CD4-positive, alpha-beta T cell (primary cell): ENCODE measurements around the gene KNTC1. TPM values are rescaled to one million over a fixed set of nuclear protein-coding genes. Genes with fewer than 3 reads are reported as not detected.
"Not testable (repeated sequence)": the region's sequence is repeated elsewhere in the genome, so short reads cannot be mapped to it uniquely, and the experiment has no call there.

Experiments used
- ATAC-seq: fragments of 200-7000 bp; cut with Tn5 transposase; one replicate; pipeline ENCODE4 v1.10.0; 2022; ENCODE audit warnings: mild to moderate bottlenecking; ENCODE audit not compliant: poor library complexity
- CTCF ChIA-PET: fragments of 350-600 bp; sonication (Branson Sonifier 250); formaldehyde crosslinking; loops from one replicate; lab custom pipeline; 2021; ENCODE audit warnings: antibody characterized with exemption, inconsistent platforms; lab: Charles Lee
- POLR2A ChIA-PET: fragments of 350-600 bp; sonication (Branson Sonifier 250); formaldehyde crosslinking; loops from one replicate; lab custom pipeline; 2021; ENCODE audit warnings: antibody characterized with exemption, inconsistent platforms; lab: Charles Lee
- DNase-seq, 14 experiments: peaks; one replicate each; pipeline ENCODE4 v3.0.0-alpha.2; 2013 to 2020; ENCODE audit warnings: mixed read lengths in 2 of 14
- H3K27ac ChIP-seq, 2 donors: one replicate each; pipeline versions ENCODE4 v1.5.1 to v1.7.0; 2013; ENCODE audit warnings: low read length in 2 of 2, low read depth in 1 of 2, mild to moderate bottlenecking in 1 of 2
- H3K27me3 ChIP-seq, 2 experiments: 1 replicate in 1 of 2; 2 replicates in 1 of 2; pipeline versions ENCODE4 v1.6.1 to v1.7.0; 2013; ENCODE audit warnings: low read length in 2 of 2, control low read depth in 1 of 2, mild to moderate bottlenecking in 1 of 2, moderate library complexity in 1 of 2; ENCODE audit not compliant: insufficient read depth in 2 of 2, control insufficient read depth in 1 of 2
- H3K36me3 ChIP-seq: one replicate; pipeline ENCODE4 v1.6.1; 2013; ENCODE audit warnings: low read length, control low read depth; ENCODE audit not compliant: insufficient read depth
- H3K4me1 ChIP-seq: one replicate; pipeline ENCODE4 v1.6.1; 2013; ENCODE audit warnings: low read length, control low read depth; ENCODE audit not compliant: insufficient read depth
- H3K4me3 ChIP-seq: one replicate; pipeline ENCODE4 v1.5.1; 2013; ENCODE audit warnings: mild to moderate bottlenecking, low read length, moderate library complexity
- H3K9me3 ChIP-seq, 2 experiments: 1 replicate in 1 of 2; 2 replicates in 1 of 2; pipeline versions ENCODE4 v1.6.1 to v1.7.0; 2013; ENCODE audit warnings: low read length in 2 of 2, mild to moderate bottlenecking in 2 of 2, control low read depth in 1 of 2, moderate library complexity in 1 of 2; ENCODE audit not compliant: control insufficient read depth in 1 of 2, insufficient read depth in 1 of 2
- H3K27ac Mint-ChIP-seq: one replicate; pipeline ENCODE4 v1.8.0; 2020; ENCODE audit warnings: mixed read lengths
- H3K27me3 Mint-ChIP-seq: one replicate; pipeline ENCODE4 v1.8.0; 2021; ENCODE audit warnings: mixed read lengths
- H3K36me3 Mint-ChIP-seq: one replicate; pipeline ENCODE4 v1.8.0; 2021; ENCODE audit warnings: low read depth, mixed read lengths
- H3K4me1 Mint-ChIP-seq: one replicate; pipeline ENCODE4 v1.8.0; 2021; ENCODE audit warnings: low read depth, mixed read lengths
- H3K4me3 Mint-ChIP-seq: one replicate; pipeline ENCODE4 v1.8.0; 2020; ENCODE audit warnings: mild to moderate bottlenecking, mixed read lengths
- H3K9me3 Mint-ChIP-seq: one replicate; pipeline ENCODE4 v1.8.0; 2020; ENCODE audit warnings: mixed read lengths
- CTCF ChIP-seq: fragments of 200-600 bp; IDR thresholded peaks from one replicate; pipeline ENCODE4 v1.8.0; 2022; ENCODE audit warnings: antibody characterized with exemption, mild to moderate bottlenecking
- intact Hi-C, 2 experiments: fragments of 100-400 bp; cut with DNase I in 1 of 2; cut with micrococcal nuclease in 1 of 2; formaldehyde crosslinking; loops; one replicate each; pipeline versions ENCODE4 v1.15.1 to v1.9.0; 2023 to 2025; cut with DNase I, micrococcal nuclease
- total RNA-seq, 174 experiments: library from RNA in 2 of 174; stranded (reverse) in 2 of 174; gene quantifications; one replicate each; pipeline ENCODE4 v1.2.3 and lab custom pipeline; 2021 to 2026

The KNTC1 gene
- total RNA-seq, 2 experiments from 2014 or later: 23.3 to 23.8 TPM

GRCh38 chr12:122558745-122559641, 31.9 kb downstream of the KNTC1 start:
- no peaks in the 10 kb centered on the region for H3K27me3 ChIP-seq
- no peaks in the 10 kb centered on the region for H3K9me3 ChIP-seq
- no peaks in the 10 kb centered on the region for H3K4me1 ChIP-seq
- DNase-seq: no peak
- Mint-ChIP-seq H3K27me3 (no peaks in the 10 kb centered on the region), H3K4me3 (no peak overlapping the region), H3K27ac (no peak overlapping the region), H3K9me3 (no peaks in the 10 kb centered on the region), H3K36me3 (peaks cover 41% of the 10 kb centered on the region), H3K4me1 (no peaks in the 10 kb centered on the region)
- intact Hi-C loops: no loop called here
- TF ChIP-seq CTCF: no peak
- peaks cover 30% of the 10 kb centered on the region for H3K36me3 ChIP-seq
- ChIA-PET POLR2A (no interaction called here), CTCF (no interaction called here)
- H3K4me3 ChIP-seq: no peak overlapping the region
- ATAC-seq: no peak
- no peak overlapping the region for H3K27ac ChIP-seq

GRCh38 chr12:122560138-122560537, 33.1 kb downstream of the KNTC1 start:
- Histone ChIP-seq H3K27me3 (no peaks in the 10 kb centered on the region), H3K4me1 (no peaks in the 10 kb centered on the region), H3K9me3 (no peaks in the 10 kb centered on the region), H3K36me3 (peaks cover 28% of the 10 kb centered on the region), H3K27ac (no peak overlapping the region), H3K4me3 (no peak overlapping the region)
- CTCF ChIA-PET: no interaction called here
- POLR2A ChIA-PET: no interaction called here
- no peak overlapping the region for H3K27ac Mint-ChIP-seq
- TF ChIP-seq CTCF: no peak
- peaks cover 41% of the 10 kb centered on the region for H3K36me3 Mint-ChIP-seq
- H3K27me3 Mint-ChIP-seq: no peaks in the 10 kb centered on the region
- ATAC-seq: no peak
- intact Hi-C loops: no loop called here
- no peak overlapping the region for H3K4me3 Mint-ChIP-seq
- no peaks in the 10 kb centered on the region for H3K4me1 Mint-ChIP-seq
- no peaks in the 10 kb centered on the region for H3K9me3 Mint-ChIP-seq
- no peak for DNase-seq

- ATAC-seq (no peak), DNase-seq (no peak)
- H3K9me3 ChIP-seq: no peaks in the 10 kb centered on the region
- CTCF ChIA-PET: no interaction called here
- Mint-ChIP-seq H3K4me3 (no peak overlapping the region), H3K9me3 (no peaks in the 10 kb centered on the region), H3K36me3 (peaks cover 33% of the 10 kb centered on the region), H3K27me3 (no peaks in the 10 kb centered on the region), H3K27ac (no peak overlapping the region), H3K4me1 (no peaks in the 10 kb centered on the region)
- POLR2A ChIA-PET: no interaction called here
- TF ChIP-seq CTCF: no peak
- H3K4me3 ChIP-seq: no peak overlapping the region
- H3K27me3 ChIP-seq: no peaks in the 10 kb centered on the region
- intact Hi-C loops: no loop called here
- no peak overlapping the region for H3K27ac ChIP-seq
- H3K4me1 ChIP-seq: no peaks in the 10 kb centered on the region
- peaks cover 15% of the 10 kb centered on the region for H3K36me3 ChIP-seq
Observed at GRCh38 chr12:122563361-122563760, 36.3 kb downstream of the KNTC1 start.

- CTCF ChIA-PET: interaction anchor here (1.4 kb wide), 1 partner anchor 9 kb away, joined by 4 read pairs; no protein-coding TSS in a partner anchor
- ATAC-seq, H3K4me1 ChIP-seq, POLR2A ChIA-PET, H3K27me3 Mint-ChIP-seq, H3K4me1 Mint-ChIP-seq, H3K4me3 ChIP-seq, H3K9me3 ChIP-seq, intact Hi-C loops, DNase-seq, H3K27ac Mint-ChIP-seq, H3K4me3 Mint-ChIP-seq, H3K9me3 Mint-ChIP-seq, H3K27me3 ChIP-seq, H3K27ac ChIP-seq: not testable (repeated sequence)
- H3K36me3 Mint-ChIP-seq: peaks cover 32% of the 10 kb centered on the region
- peaks cover 21% of the 10 kb centered on the region for H3K36me3 ChIP-seq
Observed at GRCh38 chr12:122566816-122567215, 39.8 kb downstream of the KNTC1 start.
